Measurements from ENCODE around the gene CPEB4. TPM values are rescaled to one million over a fixed set of nuclear protein-coding genes. Genes with fewer than 3 reads are reported as not detected.
A peak's percentile ranks its signal among the peaks of the same experiment; 100 is the strongest.

CPEB4 gene
- total and polyA plus RNA-seq, 10 of the 15 experiments (the other 5 are each of a cell fraction or from before 2014, with no cell fraction given) = 6.9 to 33.1 (median 20.4) TPM

DNA sequence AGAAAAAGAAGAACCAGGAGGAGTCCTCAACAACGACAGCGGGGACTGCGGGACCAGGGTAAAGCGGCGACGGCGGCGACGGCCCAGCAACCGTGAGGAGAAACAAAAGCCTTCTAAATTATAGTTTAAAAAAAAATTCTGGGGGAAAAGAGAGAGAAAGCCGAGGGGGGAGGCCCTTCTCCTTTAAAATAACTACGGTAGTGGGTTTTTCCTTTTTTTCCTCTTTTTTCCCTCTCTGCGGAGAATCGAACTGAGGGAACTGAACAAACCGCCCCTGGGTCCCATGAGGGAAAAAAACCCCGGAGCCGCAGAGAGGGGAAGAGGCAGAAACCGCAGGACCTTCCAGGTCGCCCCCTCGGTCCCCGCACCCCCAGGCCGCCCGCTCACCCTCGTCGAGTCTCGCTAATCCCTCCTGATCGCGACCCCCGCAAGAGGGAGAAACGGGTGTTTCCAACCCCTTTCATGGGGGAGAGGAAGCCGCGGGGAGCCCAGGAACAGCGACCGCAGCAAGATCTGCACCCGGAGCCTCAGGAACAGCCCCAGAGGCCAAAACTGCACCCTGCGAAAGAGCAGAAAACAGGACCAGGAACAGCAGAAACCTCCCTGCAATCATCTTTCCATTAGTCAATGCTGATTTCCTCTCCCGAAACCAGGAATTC lies 453 bp downstream of the CPEB4 start:
- peaks cover 26% of the 10 kb centered on the region for H3K4me1 ChIP-seq (ENCODE audit: control insufficient read depth, insufficient read depth, low read length)
- ATAC-seq (no peak), DNase-seq (ENCODE audit: low read depth, low spot score) (no peak), FAIRE-seq (no peak)
- POLR2A ChIA-PET = interaction anchor here (0.5 to 16.1 kb wide), 23 partner anchors 9 to 772 kb away, joined by 3 to 240 read pairs (median 6); no protein-coding TSS in a partner anchor
- SMC1A ChIA-PET (ENCODE audit: uncharacterized antibody, unreplicated experiment) = interaction anchor here (0.7 to 17.4 kb wide), 21 partner anchors 12 to 260 kb away, joined by 3 to 361 read pairs (median 11); no protein-coding TSS in a partner anchor
- H4K20me1 ChIP-seq (ENCODE audit: control insufficient read depth, insufficient read depth) = no peaks in the 10 kb centered on the region
- peaks cover 2% of the 10 kb centered on the region; the same call in 1 of the 3 replicates for H3K9me3 ChIP-seq (replicated peaks; ENCODE audit: control insufficient read depth, insufficient read depth, low read length)
- H3K9ac ChIP-seq (ENCODE audit: control insufficient read depth, insufficient read depth, low read length) = peak overlapping the region; percentile 93
- whole genome bisulfite sequencing (ENCODE audit: insufficient coverage, insufficient replicate concordance, low lambda C conversion rate, missing lambda C conversion rate) = 2% methylated on average over 35 of the region's 37 CpGs
- H3K27ac ChIP-seq (ENCODE audit: control insufficient read depth, insufficient read depth) = peak overlapping the region; percentile 74
- in situ Hi-C loops (cut with MboI) (loop anchor here (5.0 kb wide), 1 partner anchor 66 kb away; no protein-coding TSS in a partner anchor), intact Hi-C loops (cut with micrococcal nuclease; ENCODE audit: unreplicated experiment) (loop anchor here (1.0 to 5.0 kb wide), 4 partner anchors 66 to 272 kb away; partner anchors contain the start of gene BOD1)
- H3K79me2 ChIP-seq (ENCODE audit: control insufficient read depth, insufficient read depth, low read length) = peaks cover 53% of the 10 kb centered on the region
- no peak overlapping the region for H2AFZ ChIP-seq (ENCODE audit: control insufficient read depth, low read depth, low read length)
- RAD21 ChIA-PET (ENCODE audit: unreplicated experiment) = interaction anchor here (0.7 to 17.9 kb wide), 26 partner anchors 8 to 272 kb away, joined by 3 to 395 read pairs (median 8); partner anchors contain the start of gene BOD1
- CTCF ChIA-PET = interaction anchor here (0.8 to 8.8 kb wide), 13 partner anchors 14 to 259 kb away, joined by 3 to 104 read pairs (median 5); no protein-coding TSS in a partner anchor
- 0 out of 4 replicates have a peak, but pooled peaks cover 0 to 3% of the 10 kb centered on the region in 2 experiments for H3K36me3 ChIP-seq (ENCODE audit: control insufficient read depth in 2 of 2, insufficient read depth in 2 of 2, low read length in 1 of 2)
- H3K27me3 ChIP-seq (replicated peaks in 1 of 2; ENCODE audit: control insufficient read depth in 2 of 2, insufficient read depth in 2 of 2, low read length in 1 of 2) = no peaks in the 10 kb centered on the region
- peak overlapping the region; percentile 74 for H3K4me2 ChIP-seq (ENCODE audit: control insufficient read depth, insufficient read depth)
- peak overlapping the region; percentile 94 for H3K4me3 ChIP-seq
- BruUV-seq (replicated peaks) = TSS peak; percentile 72
- TF ChIP-seq BMI1 (IDR thresholded peaks at IDR 0.05; ENCODE audit: borderline replicate concordance) = no peak
- peak; percentile 63 for TF ChIP-seq RUNX3 (IDR thresholded peaks at IDR 0.05; ENCODE audit: low read length)
- no peak for TF ChIP-seq GABPA (IDR thresholded peaks at IDR 0.05; ENCODE audit: low read depth)
- TF ChIP-seq MEF2B (IDR thresholded peaks at IDR 0.05; ENCODE audit: partially characterized antibody, poor library complexity, severe bottlenecking) = peak; percentile 32
- no peak for TF ChIP-seq ZNF217 (IDR thresholded peaks at IDR 0.05)
- no peak for TF ChIP-seq RBBP5 (conservative IDR thresholded peaks at IDR 0.05)
- no peak for TF ChIP-seq SIX5 (IDR thresholded peaks at IDR 0.05; ENCODE audit: low read depth, low read length, severe bottlenecking)
- no peak for TF ChIP-seq CHD2 (IDR thresholded peaks at IDR 0.05; ENCODE audit: borderline replicate concordance, low read depth, low read length)
- peak in 1 of 3 experiments; percentile 1; a peak in 1 of 6 replicates for TF ChIP-seq CTCF (IDR thresholded peaks at IDR 0.05 in 2 of 3, conservative IDR thresholded peaks at IDR 0.05 in 1 of 3; ENCODE audit: control insufficient read depth in 2 of 3, extremely low read depth in 1 of 3, insufficient read depth in 1 of 3, low read depth in 3 of 3, low read length in 3 of 3)
- TF ChIP-seq ASH2L (IDR thresholded peaks at IDR 0.05; ENCODE audit: borderline replicate concordance, low read depth) = 0 out of 2 replicates have a peak, but pooled peaks have one; percentile 17
- TF ChIP-seq, protein P1, sequence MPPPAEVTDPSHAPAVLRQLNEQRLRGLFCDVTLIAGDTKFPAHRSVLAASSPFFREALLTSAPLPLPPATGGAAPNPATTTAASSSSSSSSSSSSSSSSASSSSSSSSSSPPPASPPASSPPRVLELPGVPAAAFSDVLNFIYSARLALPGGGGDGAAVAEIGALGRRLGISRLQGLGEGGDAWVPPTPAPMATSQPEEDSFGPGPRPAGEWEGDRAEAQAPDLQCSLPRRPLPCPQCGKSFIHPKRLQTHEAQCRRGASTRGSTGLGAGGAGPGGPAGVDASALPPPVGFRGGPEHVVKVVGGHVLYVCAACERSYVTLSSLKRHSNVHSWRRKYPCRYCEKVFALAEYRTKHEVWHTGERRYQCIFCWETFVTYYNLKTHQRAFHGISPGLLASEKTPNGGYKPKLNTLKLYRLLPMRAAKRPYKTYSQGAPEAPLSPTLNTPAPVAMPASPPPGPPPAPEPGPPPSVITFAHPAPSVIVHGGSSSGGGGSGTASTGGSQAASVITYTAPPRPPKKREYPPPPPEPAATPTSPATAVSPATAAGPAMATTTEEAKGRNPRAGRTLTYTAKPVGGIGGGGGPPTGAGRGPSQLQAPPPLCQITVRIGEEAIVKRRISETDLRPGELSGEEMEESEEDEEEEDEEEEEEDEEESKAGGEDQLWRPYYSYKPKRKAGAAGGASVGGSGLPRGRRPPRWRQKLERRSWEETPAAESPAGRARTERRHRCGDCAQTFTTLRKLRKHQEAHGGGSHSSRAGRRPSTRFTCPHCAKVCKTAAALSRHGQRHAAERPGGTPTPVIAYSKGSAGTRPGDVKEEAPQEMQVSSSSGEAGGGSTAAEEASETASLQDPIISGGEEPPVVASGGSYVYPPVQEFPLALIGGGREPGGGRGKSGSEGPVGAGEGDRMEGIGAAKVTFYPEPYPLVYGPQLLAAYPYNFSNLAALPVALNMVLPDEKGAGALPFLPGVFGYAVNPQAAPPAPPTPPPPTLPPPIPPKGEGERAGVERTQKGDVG (CRISPR knock-in tag; IDR thresholded peaks at IDR 0.05) = no peak
- no peak for TF ChIP-seq BACH1 (IDR thresholded peaks at IDR 0.05; ENCODE audit: borderline replicate concordance)
- TF ChIP-seq SREBF1 (IDR thresholded peaks at IDR 0.05; ENCODE audit: low read length) = no peak
- TF ChIP-seq DPF2 (IDR thresholded peaks at IDR 0.05) = no peak
- no peak for TF ChIP-seq CEBPB (IDR thresholded peaks at IDR 0.05; ENCODE audit: borderline replicate concordance in 1 of 2, low read depth in 2 of 2, low read length in 2 of 2)
- TF ChIP-seq IKZF2 (IDR thresholded peaks at IDR 0.05) = peak; percentile 42 to 67; a peak in 2 of 4 replicates
- no peak for TF ChIP-seq POLR2AphosphoS5 (IDR thresholded peaks at IDR 0.05; ENCODE audit: low read length)
- TF ChIP-seq EED (IDR thresholded peaks at IDR 0.05; ENCODE audit: low read depth) = 0 out of 2 replicates have a peak, but pooled peaks have one; percentile 21
- no peak for TF ChIP-seq MEF2A (IDR thresholded peaks at IDR 0.05; ENCODE audit: insufficient read depth, low read depth, low read length)
- TF ChIP-seq RFX5 (IDR thresholded peaks at IDR 0.05; ENCODE audit: low read depth, low read length) = no peak
